ENCODE results near the gene CD69.

CD69 gene

GRCh38 chr12:9735601-9736000 lies 25.1 kb downstream of the CD69 start:
- H2AFZ ChIP-seq (ENCODE audit: low read depth, low read length): no peak overlapping the region
- H3K9me3 ChIP-seq (ENCODE audit: low read length): no peaks in the 10 kb centered on the region
- H3K27me3 ChIP-seq (ENCODE audit: insufficient read depth, low read length): no peaks in the 10 kb centered on the region
- no peaks in the 10 kb centered on the region for H3K4me1 ChIP-seq (ENCODE audit: insufficient read depth, low read length)
- no peak overlapping the region for H3K4me3 ChIP-seq (ENCODE audit: low read length)
- no peaks in the 10 kb centered on the region for H3K36me3 ChIP-seq (ENCODE audit: insufficient read depth, low read length)

GRCh38 chr12:9732921-9733461 lies 27.7 kb downstream of the CD69 start, which contains the start of gene CLECL1:
Gene CLECL1 (minus strand): TSS chr12:9733097.
- H3K9me3 ChIP-seq (ENCODE audit: low read length): no peaks in the 10 kb centered on the region
- H3K27me3 ChIP-seq (ENCODE audit: insufficient read depth, low read length): no peaks in the 10 kb centered on the region
- H3K4me1 ChIP-seq (ENCODE audit: insufficient read depth, low read length): no peaks in the 10 kb centered on the region

GRCh38 chr12:9731797-9732196 lies 28.9 kb downstream of the CD69 start:
- Histone ChIP-seq H3K4me3 (ENCODE audit: low read length) (no peak overlapping the region), H3K27me3 (ENCODE audit: insufficient read depth, low read length) (no peaks in the 10 kb centered on the region), H3K9me3 (ENCODE audit: low read length) (no peaks in the 10 kb centered on the region), H2AFZ (ENCODE audit: low read depth, low read length) (no peak overlapping the region), H3K4me1 (ENCODE audit: insufficient read depth, low read length) (no peaks in the 10 kb centered on the region), H3K36me3 (ENCODE audit: insufficient read depth, low read length) (no peaks in the 10 kb centered on the region)

More at GRCh38 chr12:9732921-9733461, 27.7 kb downstream of the CD69 start, which contains the start of gene CLECL1:
- Histone ChIP-seq H3K36me3 (ENCODE audit: insufficient read depth, low read length) (no peaks in the 10 kb centered on the region), H2AFZ (ENCODE audit: low read depth, low read length) (no peak within 1 kb of the TSS), H3K4me3 (ENCODE audit: low read length) (no peak within 1 kb of the TSS)

DNA sequence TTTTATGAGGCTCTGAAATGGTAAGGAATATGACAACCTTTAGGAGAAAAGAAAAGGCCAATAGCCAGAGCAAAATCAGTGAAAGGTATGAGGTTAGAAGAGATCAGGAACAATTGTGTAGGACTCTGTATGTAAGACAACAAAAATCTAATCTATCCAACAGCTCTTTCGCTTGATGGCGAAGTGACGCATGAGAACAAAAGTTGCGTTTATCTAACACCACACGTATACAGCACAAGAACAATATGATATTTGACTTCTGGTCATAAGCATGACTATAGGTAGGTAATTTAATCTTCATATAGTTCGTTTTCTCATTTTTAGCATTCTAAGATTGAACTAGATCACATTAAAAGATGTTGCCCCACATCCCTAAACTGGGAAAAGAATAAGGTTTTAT lies 29.3 kb downstream of the CD69 start:
- Histone ChIP-seq H3K9me3 (ENCODE audit: low read length) (no peaks in the 10 kb centered on the region), H3K36me3 (ENCODE audit: insufficient read depth, low read length) (no peaks in the 10 kb centered on the region), H3K4me1 (ENCODE audit: insufficient read depth, low read length) (no peaks in the 10 kb centered on the region), H3K4me3 (ENCODE audit: low read length) (no peak overlapping the region), H3K27me3 (ENCODE audit: insufficient read depth, low read length) (no peaks in the 10 kb centered on the region), H2AFZ (ENCODE audit: low read depth, low read length) (no peak overlapping the region)

GRCh38 chr12:9730591-9730990 lies 30.1 kb downstream of the CD69 start:
- H3K27me3 ChIP-seq (ENCODE audit: insufficient read depth, low read length): no peaks in the 10 kb centered on the region
- H3K4me1 ChIP-seq (ENCODE audit: insufficient read depth, low read length): no peaks in the 10 kb centered on the region
- H3K9me3 ChIP-seq (ENCODE audit: low read length): no peaks in the 10 kb centered on the region
- no peak overlapping the region for H3K4me3 ChIP-seq (ENCODE audit: low read length)
- no peak overlapping the region for H2AFZ ChIP-seq (ENCODE audit: low read depth, low read length)
- H3K36me3 ChIP-seq (ENCODE audit: insufficient read depth, low read length): no peaks in the 10 kb centered on the region

- Histone ChIP-seq H2AFZ (ENCODE audit: low read depth, low read length) (no peak overlapping the region), H3K4me1 (ENCODE audit: insufficient read depth, low read length) (no peaks in the 10 kb centered on the region), H3K27me3 (ENCODE audit: insufficient read depth, low read length) (no peaks in the 10 kb centered on the region), H3K9me3 (ENCODE audit: low read length) (no peaks in the 10 kb centered on the region), H3K4me3 (ENCODE audit: low read length) (no peak overlapping the region), H3K36me3 (ENCODE audit: insufficient read depth, low read length) (no peaks in the 10 kb centered on the region)
Observed at GRCh38 chr12:9730011-9730410, 30.7 kb downstream of the CD69 start.

DNA sequence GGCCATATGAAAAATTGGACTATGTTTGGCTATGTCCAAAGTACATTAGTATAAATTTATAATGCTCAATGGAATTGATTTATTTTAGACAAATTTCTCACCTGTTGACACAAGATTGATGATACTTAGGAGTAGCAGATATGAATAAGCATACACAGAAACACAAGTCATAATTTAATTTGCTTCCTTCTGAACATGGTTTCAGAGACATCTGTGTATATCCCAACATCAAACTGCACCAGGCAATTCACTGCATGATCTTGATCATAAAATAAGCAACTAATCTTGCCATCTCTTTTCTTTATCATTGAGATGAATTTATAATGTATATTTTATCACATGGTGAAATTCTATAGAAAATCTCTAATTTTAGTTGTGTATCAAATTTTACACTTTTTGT lies 31.6 kb downstream of the CD69 start:
- Histone ChIP-seq H3K27me3 (ENCODE audit: insufficient read depth, low read length) (no peaks in the 10 kb centered on the region), H3K36me3 (ENCODE audit: insufficient read depth, low read length) (no peaks in the 10 kb centered on the region), H3K9me3 (ENCODE audit: low read length) (no peaks in the 10 kb centered on the region), H3K4me3 (ENCODE audit: low read length) (no peak overlapping the region), H3K4me1 (ENCODE audit: insufficient read depth, low read length) (no peaks in the 10 kb centered on the region), H2AFZ (ENCODE audit: low read depth, low read length) (no peak overlapping the region)

DNA sequence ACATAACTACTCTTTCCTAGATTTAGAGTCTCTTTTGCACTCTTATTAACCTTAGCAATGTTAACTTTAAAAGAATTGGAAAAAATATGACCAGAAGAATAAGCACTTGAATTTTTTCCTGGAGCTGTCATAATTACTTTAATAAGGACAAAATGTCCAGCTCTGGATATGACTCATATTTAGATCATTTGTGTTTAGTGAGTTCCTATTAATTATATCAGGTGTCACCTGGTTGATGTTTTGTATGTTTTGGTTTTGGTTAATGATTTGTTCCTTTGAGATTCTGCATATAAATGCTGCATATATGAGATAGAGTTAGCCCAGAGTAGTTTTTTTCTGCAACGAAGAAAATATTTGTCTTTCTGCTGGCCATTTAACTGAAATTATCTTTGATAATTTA lies 32.9 kb downstream of the CD69 start:
- H3K9me3 ChIP-seq (ENCODE audit: low read length): no peaks in the 10 kb centered on the region
- H2AFZ ChIP-seq (ENCODE audit: low read depth, low read length): no peak overlapping the region
- H3K36me3 ChIP-seq (ENCODE audit: insufficient read depth, low read length): no peaks in the 10 kb centered on the region
- no peak overlapping the region for H3K4me3 ChIP-seq (ENCODE audit: low read length)
- H3K4me1 ChIP-seq (ENCODE audit: insufficient read depth, low read length): no peaks in the 10 kb centered on the region
- no peaks in the 10 kb centered on the region for H3K27me3 ChIP-seq (ENCODE audit: insufficient read depth, low read length)

DNA sequence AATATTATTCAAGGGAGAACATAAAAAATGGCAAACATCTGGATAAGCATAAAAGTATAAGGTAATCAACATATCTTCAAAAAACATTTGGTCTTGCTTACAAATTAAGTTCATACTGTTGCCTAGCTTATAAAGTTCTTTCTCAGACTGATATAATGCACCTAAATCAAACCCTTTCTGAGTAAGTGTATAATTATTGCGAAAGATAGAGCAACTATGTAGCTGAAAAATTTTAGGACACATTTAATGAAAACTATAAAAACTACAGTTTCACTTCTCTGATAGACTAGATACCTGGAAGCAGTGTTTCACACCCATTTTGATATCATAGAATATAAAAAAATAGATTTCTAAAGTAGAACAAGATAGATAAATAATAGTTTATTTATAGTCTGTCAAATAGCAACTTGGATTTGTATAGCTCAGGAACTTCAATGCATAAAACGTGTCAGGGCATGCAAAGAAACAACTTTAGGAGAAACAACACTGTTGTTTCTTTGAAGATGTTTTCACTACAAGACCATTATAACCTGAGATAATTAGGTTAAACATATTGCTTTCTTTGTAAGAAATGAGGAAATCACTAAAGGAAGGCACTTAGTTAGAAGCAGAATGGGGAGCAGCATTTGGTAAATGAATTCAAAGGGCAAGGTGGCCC lies 35.4 kb downstream of the CD69 start:
- Histone ChIP-seq H3K4me1 (ENCODE audit: insufficient read depth, low read length) (no peaks in the 10 kb centered on the region), H3K9me3 (ENCODE audit: low read length) (no peaks in the 10 kb centered on the region), H3K4me3 (ENCODE audit: low read length) (no peak overlapping the region), H3K27me3 (ENCODE audit: insufficient read depth, low read length) (no peaks in the 10 kb centered on the region), H3K36me3 (ENCODE audit: insufficient read depth, low read length) (no peaks in the 10 kb centered on the region), H2AFZ (ENCODE audit: low read depth, low read length) (no peak overlapping the region)

DNA sequence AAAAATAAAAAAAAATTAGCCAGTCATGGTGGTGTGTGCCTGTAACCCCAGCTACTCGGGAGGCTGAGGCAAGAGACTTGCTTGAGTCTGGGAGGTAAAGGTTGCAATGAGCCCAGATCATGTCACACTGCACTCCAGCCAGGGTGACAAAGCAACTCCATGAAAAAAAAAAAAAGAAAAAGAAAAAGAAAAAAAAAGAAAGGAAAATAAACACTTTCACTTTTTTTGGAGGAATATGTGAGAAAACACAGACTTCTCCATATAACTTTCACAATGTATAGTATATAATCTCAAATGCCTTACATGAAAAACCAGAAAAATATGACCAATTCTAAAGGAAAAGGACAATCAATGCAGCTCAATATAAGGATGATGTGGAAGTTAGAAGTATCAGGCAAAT lies 36.7 kb downstream of the CD69 start:
- no peaks in the 10 kb centered on the region for H3K36me3 ChIP-seq (ENCODE audit: insufficient read depth, low read length)
- no peak overlapping the region for H2AFZ ChIP-seq (ENCODE audit: low read depth, low read length)
- H3K4me1 ChIP-seq (ENCODE audit: insufficient read depth, low read length): no peaks in the 10 kb centered on the region
- H3K4me3 ChIP-seq (ENCODE audit: low read length): no peak overlapping the region
- H3K9me3 ChIP-seq (ENCODE audit: low read length): no peaks in the 10 kb centered on the region
- no peaks in the 10 kb centered on the region for H3K27me3 ChIP-seq (ENCODE audit: insufficient read depth, low read length)

DNA sequence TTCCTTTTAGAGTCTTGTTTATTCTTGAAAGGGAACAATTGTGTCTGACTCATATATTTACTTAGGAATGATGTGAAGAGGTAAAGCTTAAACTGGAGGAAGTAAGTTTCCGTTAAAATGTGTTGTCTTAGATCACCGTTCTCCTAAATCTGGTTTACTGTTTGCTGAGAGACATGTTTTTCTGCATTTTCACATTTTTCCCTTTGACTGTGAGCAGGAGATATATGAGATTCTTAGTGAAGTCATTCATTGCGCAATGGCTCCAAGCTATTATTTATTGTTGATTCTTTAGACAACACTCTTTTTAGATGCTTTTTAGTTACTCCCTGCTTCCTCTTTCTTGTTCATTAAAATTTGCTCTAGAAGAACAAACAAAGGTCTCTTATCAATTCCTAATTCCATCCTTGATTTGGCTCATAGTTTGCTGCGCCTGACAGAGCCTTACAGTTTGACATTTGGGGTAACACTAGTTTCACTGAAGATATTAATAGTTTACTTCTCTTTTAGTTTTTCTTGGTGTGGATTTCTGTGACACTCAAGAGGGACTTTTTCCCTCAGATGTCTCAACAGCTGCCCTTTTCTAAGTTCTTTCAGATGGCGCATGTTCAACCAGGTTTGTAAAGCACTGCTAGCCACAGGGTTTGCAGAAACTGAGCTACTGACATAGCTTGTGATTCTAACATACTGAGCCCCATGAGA lies 39.2 kb downstream of the CD69 start:
- no peaks in the 10 kb centered on the region for H3K9me3 ChIP-seq (ENCODE audit: low read length)
- no peak overlapping the region for H2AFZ ChIP-seq (ENCODE audit: low read depth, low read length)
- H3K4me1 ChIP-seq (ENCODE audit: insufficient read depth, low read length): no peaks in the 10 kb centered on the region
- no peaks in the 10 kb centered on the region for H3K36me3 ChIP-seq (ENCODE audit: insufficient read depth, low read length)
- H3K4me3 ChIP-seq (ENCODE audit: low read length): no peak overlapping the region
- H3K27me3 ChIP-seq (ENCODE audit: insufficient read depth, low read length): no peaks in the 10 kb centered on the region

DNA sequence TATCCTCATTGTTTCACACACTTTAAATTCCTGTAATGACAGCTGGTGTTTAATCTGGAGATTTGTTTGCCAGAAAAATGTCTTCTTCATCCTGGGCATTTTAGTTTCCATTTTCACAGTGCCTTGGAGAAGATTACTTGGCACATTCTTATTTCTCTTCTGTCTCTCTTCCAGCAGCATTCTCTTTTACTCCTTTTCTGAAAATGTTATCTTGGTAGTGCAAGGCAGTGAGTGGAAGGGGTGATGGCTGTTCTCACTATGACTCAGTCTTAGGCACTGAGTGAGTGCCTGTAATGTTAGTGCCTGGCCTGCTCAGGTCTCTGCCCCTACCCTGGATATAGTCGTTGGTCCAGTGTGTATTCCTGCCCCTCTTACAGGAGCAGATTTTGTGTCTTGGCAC lies 40.9 kb downstream of the CD69 start:
- Histone ChIP-seq H3K4me3 (ENCODE audit: low read length) (no peak overlapping the region), H3K36me3 (ENCODE audit: insufficient read depth, low read length) (no peaks in the 10 kb centered on the region)

GRCh38 chr12:9718968-9719367 lies 41.7 kb downstream of the CD69 start:
- no peaks in the 10 kb centered on the region for H3K4me1 ChIP-seq (ENCODE audit: insufficient read depth, low read length)
- no peaks in the 10 kb centered on the region for H3K9me3 ChIP-seq (ENCODE audit: low read length)
- H3K4me3 ChIP-seq (ENCODE audit: low read length): no peak overlapping the region
- H3K36me3 ChIP-seq (ENCODE audit: insufficient read depth, low read length): no peaks in the 10 kb centered on the region
- H3K27me3 ChIP-seq (ENCODE audit: insufficient read depth, low read length): no peaks in the 10 kb centered on the region
- no peak overlapping the region for H2AFZ ChIP-seq (ENCODE audit: low read depth, low read length)

More for the DNA sequence above, 40.9 kb downstream of the CD69 start:
- Histone ChIP-seq H2AFZ (ENCODE audit: low read depth, low read length) (no peak overlapping the region), H3K27me3 (ENCODE audit: insufficient read depth, low read length) (no peaks in the 10 kb centered on the region), H3K4me1 (ENCODE audit: insufficient read depth, low read length) (no peaks in the 10 kb centered on the region), H3K9me3 (ENCODE audit: low read length) (no peaks in the 10 kb centered on the region)

Measured in neuron (in vitro differentiated cells).